Common myeloid progenitor, CD34-positive (primary cell): Measurements from ENCODE around the gene POLL.

Experiments
- CTCF ChIA-PET: fragments of 350-600 bp; sonication (Branson Sonifier 250); formaldehyde crosslinking; loops from one replicate; lab custom pipeline; 2021; ENCODE audit warnings: antibody characterized with exemption; lab: Charles Lee
- POLR2A ChIA-PET: fragments of 350-600 bp; sonication (Branson Sonifier 250); formaldehyde crosslinking; loops from one replicate; lab custom pipeline; 2021; ENCODE audit warnings: antibody characterized with exemption; lab: Charles Lee
- DNase-seq, 3 donors: peaks; one replicate each; pipeline versions ENCODE4 v3.0.0 to v3.0.0-alpha.2; 2013
- H3K27ac ChIP-seq, 2 experiments: 1 replicate in 1 of 2; 2 replicates in 1 of 2; pipeline ENCODE4 v1.7.0; 2013; ENCODE audit warnings: inconsistent platforms in 2 of 2, low read length in 2 of 2, mild to moderate bottlenecking in 2 of 2, low read depth in 1 of 2, moderate library complexity in 1 of 2; ENCODE audit not compliant: severe bottlenecking in 2 of 2, insufficient read depth in 1 of 2, poor library complexity in 1 of 2
- H3K27me3 ChIP-seq, 5 experiments: replicated peaks in 2 of 5; 1 replicate in 3 of 5; 2 replicates in 2 of 5; pipeline versions ENCODE4 v1.6.1 to v1.7.0; 2013; ENCODE audit warnings: low read length in 4 of 5, mild to moderate bottlenecking in 2 of 5, moderate library complexity in 2 of 5, inconsistent platforms in 1 of 5; ENCODE audit not compliant: insufficient read depth in 5 of 5, control insufficient read depth in 4 of 5
- H3K36me3 ChIP-seq, 4 experiments: 1 replicate in 2 of 4; 2 replicates in 2 of 4; pipeline versions ENCODE4 v1.6.1 to v1.7.0; 2013; ENCODE audit warnings: low read length in 3 of 4, control low read depth in 1 of 4, mild to moderate bottlenecking in 1 of 4; ENCODE audit not compliant: control insufficient read depth in 4 of 4, insufficient read depth in 4 of 4
- H3K4me1 ChIP-seq, 4 experiments: 1 replicate in 3 of 4; 2 replicates in 1 of 4; pipeline versions ENCODE4 v1.6.1 to v1.7.1; 2013; ENCODE audit warnings: low read length in 3 of 4, mild to moderate bottlenecking in 3 of 4, control low read depth in 1 of 4, inconsistent platforms in 1 of 4, moderate library complexity in 1 of 4; ENCODE audit not compliant: control insufficient read depth in 4 of 4, insufficient read depth in 4 of 4; ENCODE audit errors: control extremely low read depth in 1 of 4
- H3K4me3 ChIP-seq, 7 experiments: 1 replicate in 4 of 7; 2 replicates in 3 of 7; pipeline versions ENCODE4 v1.5.1 to v1.7.0; 2013; ENCODE audit warnings: mild to moderate bottlenecking in 7 of 7, low read length in 6 of 7, moderate library complexity in 6 of 7, inconsistent platforms in 2 of 7, low read depth in 2 of 7, control low read depth in 1 of 7; ENCODE audit not compliant: insufficient read depth in 4 of 7, control insufficient read depth in 1 of 7; ENCODE audit errors: extremely low read depth in 1 of 7
- H3K9me3 ChIP-seq, 5 experiments: 1 replicate in 4 of 5; 2 replicates in 1 of 5; pipeline versions ENCODE4 v1.6.1 to v1.7.1; 2013; ENCODE audit warnings: low read length in 4 of 5, mild to moderate bottlenecking in 2 of 5, inconsistent platforms in 1 of 5, low read depth in 1 of 5, moderate library complexity in 1 of 5; ENCODE audit not compliant: control insufficient read depth in 4 of 5, insufficient read depth in 2 of 5; ENCODE audit errors: control extremely low read depth in 1 of 5
- WGBS: methylation state at CpG from one replicate; pipeline ENCODE4 v1.1.5; 2013; ENCODE audit not compliant: insufficient coverage; 5-methylcytosine and 5-hydroxymethylcytosine counted together

Gene POLL

GRCh38 chr10:101569622-101570427 lies 18.2 kb downstream of the POLL start:
- no peak overlapping the region for H3K27ac ChIP-seq
- DNase-seq = peak; percentile 67 to 79 (median 77)
- H3K36me3 ChIP-seq = no peaks in the 10 kb centered on the region
- H3K4me3 ChIP-seq = peak overlapping the region; percentile 24 to 82 (median 66)
- H3K4me1 ChIP-seq = peaks cover 0 to 25% (median 22%) of the 10 kb centered on the region in 4 experiments
- 1% methylated on average over 38 of the region's 56 CpGs for WGBS
- ChIA-PET CTCF (interaction anchor here (0.6 to 4.2 kb wide), 29 partner anchors 10 to 355 kb away, joined by 3 to 31 read pairs (median 4); partner anchors contain the start of genes DPCD and POLL), POLR2A (no interaction called here)
- H3K9me3 ChIP-seq = peaks cover 0 to 4% (median 0%) of the 10 kb centered on the region in 5 experiments
- peaks cover 4 to 59% (median 28%) of the 10 kb centered on the region in 5 experiments for H3K27me3 ChIP-seq

GRCh38 chr10:101569323-101569621 lies 18.8 kb downstream of the POLL start:
- POLR2A ChIA-PET = no interaction called here
- Histone ChIP-seq H3K9me3 (peaks cover 0 to 4% (median 0%) of the 10 kb centered on the region in 5 experiments), H3K36me3 (no peaks in the 10 kb centered on the region), H3K4me3 (peak overlapping the region in 3 of 7 experiments; percentile 11 to 81 (median 34)), H3K27me3 (peaks cover 4 to 63% (median 28%) of the 10 kb centered on the region in 5 experiments), H3K27ac (no peak overlapping the region), H3K4me1 (peaks cover 0 to 25% (median 22%) of the 10 kb centered on the region in 4 experiments)
- WGBS = 6% methylated on average over 9 of the region's 11 CpGs
- DNase-seq = no peak
- CTCF ChIA-PET = interaction anchor here (0.6 to 4.2 kb wide), 21 partner anchors 9 to 355 kb away, joined by 3 to 31 read pairs (median 5); no protein-coding TSS in a partner anchor

- H3K27me3 ChIP-seq = peaks cover 4 to 68% (median 28%) of the 10 kb centered on the region in 5 experiments
- no peaks in the 10 kb centered on the region for H3K36me3 ChIP-seq
- POLR2A ChIA-PET = no interaction called here
- H3K27ac ChIP-seq = no peak overlapping the region
- peaks cover 0 to 4% (median 0%) of the 10 kb centered on the region in 5 experiments for H3K9me3 ChIP-seq
- CTCF ChIA-PET = interaction anchor here (1.2 to 4.2 kb wide), 8 partner anchors 13 to 354 kb away, joined by 3 to 22 read pairs (median 6); no protein-coding TSS in a partner anchor
- H3K4me3 ChIP-seq = no peak overlapping the region
- WGBS = 92% methylated on average over 12 of the region's 17 CpGs
- no peak for DNase-seq
- peaks cover 0 to 25% (median 22%) of the 10 kb centered on the region in 4 experiments for H3K4me1 ChIP-seq
Observed at GRCh38 chr10:101568054-101568745, 19.9 kb downstream of the POLL start.

GRCh38 chr10:101567165-101568006 lies 20.7 kb downstream of the POLL start:
- peaks cover 4 to 70% (median 28%) of the 10 kb centered on the region in 5 experiments for H3K27me3 ChIP-seq
- peaks cover 0 to 25% (median 22%) of the 10 kb centered on the region in 4 experiments for H3K4me1 ChIP-seq
- peak in 2 of 3 donors; percentile 27 to 28 for DNase-seq
- POLR2A ChIA-PET = no interaction called here
- CTCF ChIA-PET = interaction anchor here (1.2 to 2.4 kb wide), 5 partner anchors 13 to 353 kb away, joined by 3 to 10 read pairs (median 3); no protein-coding TSS in a partner anchor
- H3K9me3 ChIP-seq = no peaks in the 10 kb centered on the region
- 59% methylated on average over 4 of the region's 7 CpGs for WGBS
- peak overlapping the region in 1 of 7 experiments; percentile 21 for H3K4me3 ChIP-seq
- H3K27ac ChIP-seq = no peak overlapping the region
- no peaks in the 10 kb centered on the region for H3K36me3 ChIP-seq

- POLR2A ChIA-PET = no interaction called here
- Histone ChIP-seq H3K9me3 (no peaks in the 10 kb centered on the region), H3K36me3 (no peaks in the 10 kb centered on the region), H3K27ac (no peak overlapping the region), H3K27me3 (peaks cover 4 to 67% (median 28%) of the 10 kb centered on the region in 5 experiments), H3K4me3 (peak overlapping the region in 2 of 7 experiments; percentile 21 to 32), H3K4me1 (peaks cover 0 to 25% (median 22%) of the 10 kb centered on the region in 4 experiments)
- CTCF ChIA-PET = interaction anchor here (0.9 to 2.4 kb wide), 2 partner anchors 264 to 352 kb away, joined by 3 to 10 read pairs; no protein-coding TSS in a partner anchor
- 16% methylated on average over 53 of the region's 59 CpGs for WGBS
- peak in 2 of 3 donors; percentile 58 to 72 for DNase-seq
Observed at GRCh38 chr10:101566333-101567164, 21.5 kb downstream of the POLL start.

GRCh38 chr10:101565936-101566332 lies 22.1 kb downstream of the POLL start:
- peaks cover 4 to 63% (median 28%) of the 10 kb centered on the region in 5 experiments for H3K27me3 ChIP-seq
- no peak overlapping the region for H3K4me3 ChIP-seq
- WGBS = 94% methylated on average over 5 of the region's 8 CpGs

More at GRCh38 chr10:101565936-101566332, 22.1 kb downstream of the POLL start:
- ChIA-PET POLR2A (no interaction called here), CTCF (interaction anchor here (0.9 kb wide), 1 partner anchor 351 kb away, joined by 3 read pairs; no protein-coding TSS in a partner anchor)
- Histone ChIP-seq H3K4me1 (peaks cover 0 to 22% (median 21%) of the 10 kb centered on the region in 4 experiments), H3K9me3 (no peaks in the 10 kb centered on the region), H3K27ac (no peak overlapping the region), H3K36me3 (no peaks in the 10 kb centered on the region)
- no peak for DNase-seq
